ENCODE results near the gene GEMIN8. TPM values are rescaled to one million over a fixed set of nuclear protein-coding genes. Genes with fewer than 3 reads are reported as not detected.

The GEMIN8 gene
- total RNA-seq, 4 donors from 2014 or later = 10.7 to 47.9 (median 17.3) TPM

GRCh38 chrX:14015941-14016340, 13.8 kb downstream of the GEMIN8 start:
- no peaks in the 10 kb centered on the region for H3K9me3 ChIP-seq
- no peaks in the 10 kb centered on the region for H3K4me1 ChIP-seq
- no peak for TF ChIP-seq CTCF (IDR thresholded peaks at IDR 0.05)
- TF ChIP-seq POLR2A (IDR thresholded peaks at IDR 0.05) = no peak
- H3K27me3 ChIP-seq = no peaks in the 10 kb centered on the region
- no peak overlapping the region for H3K27ac ChIP-seq
- no peak overlapping the region for H3K4me3 ChIP-seq
- H3K36me3 ChIP-seq = no peaks in the 10 kb centered on the region
- no peak for DNase-seq

- no peaks in the 10 kb centered on the region for H3K27me3 ChIP-seq
- no peak for DNase-seq
- no peaks in the 10 kb centered on the region for H3K4me1 ChIP-seq
- TF ChIP-seq POLR2A (IDR thresholded peaks at IDR 0.05) (no peak), CTCF (IDR thresholded peaks at IDR 0.05) (no peak)
- no peak overlapping the region for H3K4me3 ChIP-seq
- H3K27ac ChIP-seq = no peak overlapping the region
- H3K9me3 ChIP-seq = no peaks in the 10 kb centered on the region
- H3K36me3 ChIP-seq = no peaks in the 10 kb centered on the region
Measured at GRCh38 chrX:14015294-14015693, 14.4 kb downstream of the GEMIN8 start.

GRCh38 chrX:14014526-14014925, 15.2 kb downstream of the GEMIN8 start:
- Histone ChIP-seq H3K36me3 (no peaks in the 10 kb centered on the region), H3K4me3 (no peak overlapping the region), H3K27ac (no peak overlapping the region), H3K27me3 (no peaks in the 10 kb centered on the region), H3K4me1 (no peaks in the 10 kb centered on the region), H3K9me3 (no peaks in the 10 kb centered on the region)
- no peak for DNase-seq
- no peak for TF ChIP-seq POLR2A (IDR thresholded peaks at IDR 0.05)

- TF ChIP-seq CTCF (IDR thresholded peaks at IDR 0.05) = no peak
- H3K27ac ChIP-seq = no peak overlapping the region
- H3K9me3 ChIP-seq = no peaks in the 10 kb centered on the region
- no peak for DNase-seq
- no peaks in the 10 kb centered on the region for H3K4me1 ChIP-seq
- peaks cover 0 to 10% (median 0%) of the 10 kb centered on the region in 3 donors for H3K36me3 ChIP-seq
- no peak overlapping the region for H3K4me3 ChIP-seq
- no peaks in the 10 kb centered on the region for H3K27me3 ChIP-seq
Measured at GRCh38 chrX:14013054-14013453, 16.6 kb downstream of the GEMIN8 start.

- Histone ChIP-seq H3K4me3 (no peak overlapping the region), H3K9me3 (no peaks in the 10 kb centered on the region), H3K27me3 (no peaks in the 10 kb centered on the region), H3K4me1 (no peaks in the 10 kb centered on the region), H3K36me3 (peaks cover 0 to 10% (median 0%) of the 10 kb centered on the region in 3 donors), H3K27ac (no peak overlapping the region)
- no peak for DNase-seq
- TF ChIP-seq POLR2A (IDR thresholded peaks at IDR 0.05) = no peak
- TF ChIP-seq CTCF (IDR thresholded peaks at IDR 0.05) = no peak
Measured at GRCh38 chrX:14010566-14010965, 19.1 kb downstream of the GEMIN8 start.

GRCh38 chrX:14006540-14006939, 23.2 kb downstream of the GEMIN8 start:
- H3K4me1 ChIP-seq = no peaks in the 10 kb centered on the region
- H3K27me3 ChIP-seq = no peaks in the 10 kb centered on the region
- peaks cover 0 to 10% (median 0%) of the 10 kb centered on the region in 3 donors for H3K36me3 ChIP-seq
- DNase-seq = no peak
- no peaks in the 10 kb centered on the region for H3K9me3 ChIP-seq
- no peak overlapping the region for H3K4me3 ChIP-seq
- no peak for TF ChIP-seq POLR2A (IDR thresholded peaks at IDR 0.05)
- no peak for TF ChIP-seq CTCF (IDR thresholded peaks at IDR 0.05)
- no peak overlapping the region for H3K27ac ChIP-seq

All from Peyer's patch (tissue), 4 donors.